SH-SY5Y (cell line): ENCODE data around the gene RIMS1.

Experiments used
- GATA2 ChIP-seq: IDR thresholded peaks from 2 replicates; pipeline ENCODE4 v1.6.1; 2011; ENCODE audit warnings: mild to moderate bottlenecking, low read depth, low read length
- GATA3 ChIP-seq: IDR thresholded peaks from 2 replicates; pipeline ENCODE4 v1.6.1; 2011; ENCODE audit warnings: low read depth, mild to moderate bottlenecking, low read length, moderate library complexity

RIMS1 gene

DNA sequence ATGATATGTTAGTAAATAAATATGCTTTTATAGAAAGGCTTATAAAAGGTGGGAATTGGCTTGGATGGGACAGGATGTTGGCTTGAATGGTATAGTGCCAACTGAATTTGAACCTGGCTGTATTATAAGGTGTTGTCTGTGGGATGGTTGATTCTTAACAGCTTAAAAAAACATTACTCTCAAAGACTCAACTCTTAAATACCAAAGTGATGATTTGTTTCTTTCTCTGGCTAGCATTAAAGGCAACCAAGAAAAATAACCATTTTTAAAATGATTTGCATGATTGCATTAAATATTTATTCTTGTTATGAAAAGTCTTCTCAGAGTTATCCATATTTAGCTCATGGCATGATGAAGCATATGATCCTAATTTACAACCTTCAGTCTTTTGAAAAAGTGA, 216.2 kb downstream of the RIMS1 start:
- TF ChIP-seq GATA2 (no peak), GATA3 (no peak)

- TF ChIP-seq GATA3 (no peak), GATA2 (no peak)
Observed at GRCh38 chr6:72111611-72112010, 225.3 kb downstream of the RIMS1 start.

- TF ChIP-seq GATA2 (no peak), GATA3 (no peak)
Observed at GRCh38 chr6:72130327-72130726, 244.0 kb downstream of the RIMS1 start.

- TF ChIP-seq GATA3 (no peak), GATA2 (no peak)
Observed at GRCh38 chr6:72132427-72132826, 246.1 kb downstream of the RIMS1 start.

- TF ChIP-seq GATA3, result no peak
- no peak for TF ChIP-seq GATA2
Observed at GRCh38 chr6:72132851-72133250, 246.5 kb downstream of the RIMS1 start.

DNA sequence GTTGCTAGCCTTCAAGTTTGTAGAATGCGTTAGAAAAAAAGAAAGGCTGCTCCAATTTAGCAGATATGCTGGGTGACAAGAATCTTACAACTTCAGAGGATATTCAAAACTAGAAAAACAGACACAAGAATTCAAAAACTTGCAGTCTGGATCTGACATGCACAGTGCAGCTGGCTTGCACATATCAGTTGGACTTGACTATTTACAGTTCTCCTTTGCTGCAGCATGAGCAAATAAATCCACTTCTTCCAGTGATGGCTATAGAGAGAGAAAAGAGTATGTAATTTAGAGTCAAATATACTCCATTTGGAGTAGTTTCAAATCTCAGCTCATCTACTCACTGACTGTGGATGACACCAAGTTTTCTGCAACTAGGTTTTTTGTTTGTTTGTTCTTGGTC, 247.0 kb downstream of the RIMS1 start:
- no peak for TF ChIP-seq GATA2
- TF ChIP-seq GATA3, result no peak

GRCh38 chr6:72140795-72141194, 254.4 kb downstream of the RIMS1 start:
- TF ChIP-seq GATA2, result no peak
- TF ChIP-seq GATA3, result no peak

- TF ChIP-seq GATA3 (no peak), GATA2 (no peak)
Observed at GRCh38 chr6:72149715-72150114, 263.4 kb downstream of the RIMS1 start.

DNA sequence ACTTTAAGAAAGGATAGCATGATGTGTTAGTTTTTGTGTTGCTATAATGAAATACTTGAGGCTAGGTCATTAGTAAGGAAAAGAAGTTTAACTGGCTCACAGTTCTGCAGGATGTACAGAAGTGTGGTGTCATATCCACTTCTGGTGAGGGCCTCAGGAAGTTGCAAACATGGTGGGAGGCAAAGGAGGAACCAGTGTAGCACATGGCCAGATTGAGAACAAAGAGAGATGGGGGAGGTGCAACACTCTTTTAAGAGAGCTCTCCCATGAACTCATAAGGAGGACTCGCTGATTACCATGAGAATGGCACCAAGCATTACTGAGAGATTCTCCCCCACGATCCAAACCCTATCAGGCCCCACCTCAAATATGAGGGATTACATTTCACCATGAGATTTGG, 265.4 kb downstream of the RIMS1 start:
- no peak for TF ChIP-seq GATA2

DNA sequence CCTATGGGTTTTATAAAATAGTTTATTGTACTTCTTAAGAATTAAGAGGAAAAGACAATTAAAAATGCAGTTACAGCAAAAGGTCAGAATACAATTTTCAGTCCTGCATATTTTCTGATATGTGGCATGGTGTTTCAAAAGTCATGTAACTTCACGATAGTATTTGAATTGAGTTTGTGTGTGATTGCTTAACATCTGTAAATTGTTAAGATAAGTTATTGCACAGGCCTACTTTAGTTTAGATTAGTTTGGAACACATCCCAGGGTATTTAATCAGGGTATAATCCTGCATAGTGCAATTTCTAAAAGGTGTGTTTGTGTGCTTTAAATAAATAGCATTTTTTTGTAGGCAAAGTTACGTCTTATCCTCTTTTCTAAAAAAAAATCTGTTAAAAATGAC, 289.6 kb downstream of the RIMS1 start:
- no peak for TF ChIP-seq GATA2
- no peak for TF ChIP-seq GATA3

GRCh38 chr6:72182337-72183246, 296.2 kb downstream of the RIMS1 start:
- TF ChIP-seq GATA3 (no peak), GATA2 (no peak)

GRCh38 chr6:72203983-72204382, 317.6 kb downstream of the RIMS1 start:
- TF ChIP-seq GATA3 (no peak), GATA2 (no peak)

DNA sequence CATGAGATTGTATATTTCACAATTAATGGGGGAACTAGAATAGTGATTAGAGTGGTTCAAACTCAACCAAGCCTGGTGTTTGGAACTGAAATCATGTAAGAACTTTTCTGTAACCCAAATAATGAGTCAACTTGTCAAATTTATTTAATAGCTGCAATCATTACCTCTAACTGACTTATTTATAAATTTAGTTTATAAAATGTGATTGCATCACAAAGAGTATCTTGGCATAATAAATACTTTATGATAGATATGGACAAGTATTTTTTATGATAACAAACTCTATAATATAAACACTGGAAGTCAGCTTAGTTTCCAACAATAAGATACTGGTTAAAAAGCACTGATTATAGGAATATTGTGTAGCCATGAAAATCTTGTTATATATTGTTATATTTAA, 319.1 kb downstream of the RIMS1 start:
- no peak for TF ChIP-seq GATA2
- TF ChIP-seq GATA3, result no peak

- no peak for TF ChIP-seq GATA3
- TF ChIP-seq GATA2, result no peak
Observed at GRCh38 chr6:72206606-72207005, 320.3 kb downstream of the RIMS1 start.

GRCh38 chr6:72212686-72213085, 326.3 kb downstream of the RIMS1 start:
- TF ChIP-seq GATA2 (0 out of 2 replicates have a peak, but pooled peaks have one; percentile 9), GATA3 (no peak)
